GM12878 (cell line): ENCODE measurements around the gene PEAR1. TPM values are rescaled to one million over a fixed set of nuclear protein-coding genes. Genes with fewer than 3 reads are reported as not detected.

Source experiments
- ATAC-seq: fragments of 200-7000 bp; cut with Tn5 transposase; 3 replicates; pipeline ENCODE4 v1.9.1; 2020; ENCODE audit warnings: mild to moderate bottlenecking, moderate library complexity
- BruUV-seq: library from RNA; stranded (reverse); fragments of 400-500 nt; replicated peaks from 2 replicates; lab custom pipeline; 2021; lab: Mats Ljungman, UMichigan
- CTCF ChIA-PET: fragments of 300-600 bp; sonication (Branson Sonifier 250); formaldehyde crosslinking; extraction: SDS; loops from one replicate; lab custom pipeline; 2021; ENCODE audit warnings: inconsistent platforms; lab: Yijun Ruan, JAX
- POLR2A ChIA-PET: fragments of 350-600 bp; formaldehyde crosslinking; extraction: SDS; loops from one replicate; lab custom pipeline; 2021; ENCODE audit warnings: inconsistent platforms; lab: Charles Lee
- RAD21 ChIA-PET: fragments of 300-600 bp; sonication (Branson Sonifier 250); formaldehyde crosslinking; loops from one replicate; lab custom pipeline; 2023; ENCODE audit warnings: antibody characterized with exemption; ENCODE audit not compliant: unreplicated experiment; lab: Charles Lee
- SMC1A ChIA-PET: fragments of 300-600 bp; sonication (Branson Sonifier 250); formaldehyde crosslinking; loops from one replicate; lab custom pipeline; 2023; ENCODE audit not compliant: unreplicated experiment, uncharacterized antibody; lab: Charles Lee
- DNase-seq: peaks from one replicate; pipeline ENCODE4 v3.0.0-alpha.2; 2011; ENCODE audit warnings: low read depth, low spot score
- FAIRE-seq: peaks from 3 replicates; lab custom pipeline; 2011; peaks lifted over from hg19 to GRCh38; lab: Jason Lieb, UNC
- H2AFZ ChIP-seq: 2 replicates; pipeline ENCODE4 v1.6.0; 2011; ENCODE audit warnings: low read depth, low read length, control low read depth; ENCODE audit not compliant: control insufficient read depth
- H3K27ac ChIP-seq: 2 replicates; pipeline ENCODE4 v1.5.1; 2011; ENCODE audit warnings: control low read depth; ENCODE audit not compliant: control insufficient read depth, insufficient read depth
- H3K27me3 ChIP-seq, 2 experiments: replicated peaks in 1 of 2; 2 replicates each; pipeline versions ENCODE4 v1.6.0 to v1.6.1; 2011; ENCODE audit warnings: low read length in 1 of 2; ENCODE audit not compliant: control insufficient read depth in 2 of 2, insufficient read depth in 2 of 2
- H3K36me3 ChIP-seq, 2 experiments: 2 replicates each; pipeline ENCODE4 v1.5.1; 2011; ENCODE audit warnings: low read length in 1 of 2; ENCODE audit not compliant: control insufficient read depth in 2 of 2, insufficient read depth in 2 of 2
- H3K4me1 ChIP-seq: 2 replicates; pipeline ENCODE4 v1.6.1; 2011; ENCODE audit warnings: mild to moderate bottlenecking, low read length, moderate library complexity, mixed read lengths; ENCODE audit not compliant: control insufficient read depth, insufficient read depth
- H3K4me2 ChIP-seq: 2 replicates; pipeline ENCODE4 v1.6.0; 2011; ENCODE audit warnings: control low read depth; ENCODE audit not compliant: control insufficient read depth, insufficient read depth
- H3K4me3 ChIP-seq: fragments of 200-600 bp; sonication (generic); 2 replicates; pipeline ENCODE4 v1.5.1; 2016
- H3K79me2 ChIP-seq: 2 replicates; pipeline ENCODE4 v1.6.0; 2011; ENCODE audit warnings: low read length; ENCODE audit not compliant: control insufficient read depth, insufficient read depth
- H3K9ac ChIP-seq: 2 replicates; pipeline ENCODE4 v1.8.0; 2011; ENCODE audit warnings: low read length, control low read depth, mixed read lengths; ENCODE audit not compliant: control insufficient read depth, insufficient read depth
- H3K9me3 ChIP-seq: replicated peaks from 3 replicates; pipeline ENCODE4 v1.5.1; 2011; ENCODE audit warnings: mild to moderate bottlenecking, low read length; ENCODE audit not compliant: control insufficient read depth, insufficient read depth
- H4K20me1 ChIP-seq: 2 replicates; pipeline ENCODE4 v1.6.0; 2011; ENCODE audit not compliant: control insufficient read depth, insufficient read depth
- ASH2L ChIP-seq: fragments of 300-600, 200-600 bp; sonication (generic); IDR thresholded peaks from 2 replicates; pipeline ENCODE4 v1.6.1; 2017; ENCODE audit warnings: low read depth, mild to moderate bottlenecking, borderline replicate concordance
- CBFB ChIP-seq: IDR thresholded peaks from 2 replicates; pipeline ENCODE4 v1.6.1; 2016; ENCODE audit warnings: antibody characterized with exemption, low read depth
- CHD2 ChIP-seq: IDR thresholded peaks from 2 replicates; pipeline ENCODE4 v1.6.1; 2011; ENCODE audit warnings: low read depth, low read length, improper control_type of control experiment, borderline replicate concordance
- CUX1 ChIP-seq: IDR thresholded peaks from 2 replicates; pipeline ENCODE4 v1.6.1; 2012; ENCODE audit warnings: improper control_type of control experiment, low read depth, low read length; ENCODE audit not compliant: insufficient replicate concordance
- EZH2 ChIP-seq: IDR thresholded peaks from 2 replicates; pipeline ENCODE4 v1.6.1; 2012; ENCODE audit warnings: low read depth, mild to moderate bottlenecking, control low read depth, inconsistent platforms, low read length, borderline replicate concordance; ENCODE audit not compliant: control insufficient read depth
- JUNB ChIP-seq: IDR thresholded peaks from 2 replicates; pipeline ENCODE4 v1.6.1; 2016; ENCODE audit warnings: antibody characterized with exemption, mild to moderate bottlenecking
- KLF5 ChIP-seq: fragments of 450-650 bp; IDR thresholded peaks from 2 replicates; pipeline ENCODE4 v1.6.1; 2014; ENCODE audit warnings: mild to moderate bottlenecking; ENCODE audit not compliant: partially characterized antibody
- MTA2 ChIP-seq: fragments of 450-650 bp; IDR thresholded peaks from 2 replicates; pipeline ENCODE4 v1.6.1; 2016; ENCODE audit warnings: low read depth, mild to moderate bottlenecking, moderate library complexity
- NR2F1 ChIP-seq: fragments of 450-650 bp; conservative IDR thresholded peaks from 2 replicates; pipeline ENCODE4 v1.6.1; 2017; ENCODE audit warnings: mild to moderate bottlenecking
- SIN3A ChIP-seq: IDR thresholded peaks from 2 replicates; pipeline ENCODE4 v1.6.1; 2012; ENCODE audit warnings: low read depth, low read length, improper control_type of control experiment
- SREBF2 ChIP-seq: IDR thresholded peaks from 2 replicates; pipeline ENCODE4 v1.6.1; 2012; ENCODE audit warnings: mild to moderate bottlenecking, low read length
- ZBTB11 ChIP-seq: fragments of 450-650 bp; formaldehyde crosslinking; IDR thresholded peaks from 2 replicates; pipeline ENCODE4 v1.5.0; 2022; ENCODE audit warnings: mild to moderate bottlenecking, missing genetic modification characterization
- ZNF24 ChIP-seq: fragments of 450-650 bp; IDR thresholded peaks from 2 replicates; pipeline ENCODE4 v1.6.1; 2017; ENCODE audit warnings: antibody characterized with exemption, mild to moderate bottlenecking
- WGBS: methylation state at CpG from one replicate; pipeline ENCODE4 v1.1.6; 2016; ENCODE audit warnings: low lambda C conversion rate; ENCODE audit not compliant: insufficient replicate concordance, insufficient coverage; ENCODE audit errors: missing lambda C conversion rate; 5-methylcytosine and 5-hydroxymethylcytosine counted together
- in situ Hi-C: fragments of 300-500 bp; cut with MboI; formaldehyde crosslinking; loops from 9 replicates; pipeline ENCODE4 v1.14.3; 2018; ENCODE audit warnings: mixed read lengths
- intact Hi-C: fragments of 100-400 bp; cut with micrococcal nuclease; formaldehyde crosslinking; loops from one replicate; pipeline ENCODE4 v1.14.2; 2022; ENCODE audit not compliant: unreplicated experiment
- polyA plus RNA-seq, 11 experiments: library from polyadenylated mRNA; depleted of rRNA in 4 of 11; unstranded in 6 of 11; stranded (reverse) in 5 of 11; fragments of >200 nt; fragmentation: Nextera tagmentation in 4 of 11; fragmentation: Illumina TruSeq in 1 of 11; extraction: Ambion mirVana in 4 of 11; extraction: Trizol in 1 of 11; gene quantifications; 1 replicate in 1 of 11; 2 replicates in 10 of 11; pipeline versions ENCODE4 v1.2.1 to v1.2.3, GENCODE V29; 2011 to 2016; ENCODE audit warnings: inconsistent platforms in 2 of 11, missing spikeins in 2 of 11, low read depth in 1 of 11
- total RNA-seq, 4 experiments: library from RNA; depleted of rRNA in 3 of 4; stranded (reverse); fragments of >200 nt in 3 of 4; fragmentation: Illumina TruSeq in 1 of 4; extraction: Trizol in 1 of 4; gene quantifications; 2 replicates each; pipeline versions ENCODE4 v1.2.1 to v1.2.3, GENCODE V29; 2013 to 2021
- TF ChIP-seq, protein P1 (sequence below): fragments of 450-650 bp; formaldehyde crosslinking; IDR thresholded peaks from 2 replicates; pipeline ENCODE4 v1.4.0; 2022; ENCODE audit warnings: mild to moderate bottlenecking, moderate library complexity

Gene PEAR1
- total and polyA plus RNA-seq, 10 of the 15 experiments (the other 5 are each of a cell fraction or from before 2014, with no cell fraction given) = not detected

GRCh38 chr1:156895455-156895812 lies 1.9 kb downstream of the PEAR1 start:
- ATAC-seq (no peak), DNase-seq (no peak), FAIRE-seq (no peak)
- in situ Hi-C loops = no loop called here
- ChIA-PET RAD21 (no interaction called here), SMC1A (no interaction called here), POLR2A (no interaction called here), CTCF (interaction anchor here (1.0 to 1.9 kb wide), 5 partner anchors 36 to 206 kb away, joined by 3 to 5 read pairs (median 4); partner anchors contain the start of gene NTRK1)
- no TSS peak for BruUV-seq
- WGBS = 38% methylated on average over 4 of the region's 4 CpGs
- intact Hi-C loops = no loop called here
- Histone ChIP-seq H4K20me1 (no peaks in the 10 kb centered on the region), H3K27me3 (peaks cover 5 to 15% of the 10 kb centered on the region in 2 experiments), H3K4me1 (no peaks in the 10 kb centered on the region), H3K9me3 (no peaks in the 10 kb centered on the region), H3K27ac (no peak overlapping the region), H3K4me3 (no peak overlapping the region), H3K79me2 (no peaks in the 10 kb centered on the region), H2AFZ (no peak overlapping the region), H3K36me3 (no peaks in the 10 kb centered on the region), H3K4me2 (no peak overlapping the region), H3K9ac (no peak overlapping the region)
- no peak for TF ChIP-seq JUNB
- no peak for TF ChIP-seq SIN3A
- no peak for TF ChIP-seq ASH2L
- no peak for TF ChIP-seq SREBF2
- TF ChIP-seq MTA2 = no peak
- no peak for TF ChIP-seq ZNF24
- no peak for TF ChIP-seq NR2F1
- TF ChIP-seq KLF5 = no peak
- TF ChIP-seq, protein P1, sequence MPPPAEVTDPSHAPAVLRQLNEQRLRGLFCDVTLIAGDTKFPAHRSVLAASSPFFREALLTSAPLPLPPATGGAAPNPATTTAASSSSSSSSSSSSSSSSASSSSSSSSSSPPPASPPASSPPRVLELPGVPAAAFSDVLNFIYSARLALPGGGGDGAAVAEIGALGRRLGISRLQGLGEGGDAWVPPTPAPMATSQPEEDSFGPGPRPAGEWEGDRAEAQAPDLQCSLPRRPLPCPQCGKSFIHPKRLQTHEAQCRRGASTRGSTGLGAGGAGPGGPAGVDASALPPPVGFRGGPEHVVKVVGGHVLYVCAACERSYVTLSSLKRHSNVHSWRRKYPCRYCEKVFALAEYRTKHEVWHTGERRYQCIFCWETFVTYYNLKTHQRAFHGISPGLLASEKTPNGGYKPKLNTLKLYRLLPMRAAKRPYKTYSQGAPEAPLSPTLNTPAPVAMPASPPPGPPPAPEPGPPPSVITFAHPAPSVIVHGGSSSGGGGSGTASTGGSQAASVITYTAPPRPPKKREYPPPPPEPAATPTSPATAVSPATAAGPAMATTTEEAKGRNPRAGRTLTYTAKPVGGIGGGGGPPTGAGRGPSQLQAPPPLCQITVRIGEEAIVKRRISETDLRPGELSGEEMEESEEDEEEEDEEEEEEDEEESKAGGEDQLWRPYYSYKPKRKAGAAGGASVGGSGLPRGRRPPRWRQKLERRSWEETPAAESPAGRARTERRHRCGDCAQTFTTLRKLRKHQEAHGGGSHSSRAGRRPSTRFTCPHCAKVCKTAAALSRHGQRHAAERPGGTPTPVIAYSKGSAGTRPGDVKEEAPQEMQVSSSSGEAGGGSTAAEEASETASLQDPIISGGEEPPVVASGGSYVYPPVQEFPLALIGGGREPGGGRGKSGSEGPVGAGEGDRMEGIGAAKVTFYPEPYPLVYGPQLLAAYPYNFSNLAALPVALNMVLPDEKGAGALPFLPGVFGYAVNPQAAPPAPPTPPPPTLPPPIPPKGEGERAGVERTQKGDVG = no peak
- no peak for TF ChIP-seq ZBTB11 (CRISPR knock-in tag)
- no peak for TF ChIP-seq EZH2
- no peak for TF ChIP-seq CUX1
- TF ChIP-seq CHD2 = no peak
- no peak for TF ChIP-seq CBFB
